DND-41 (cell line): ENCODE measurements around the gene CSNK2B.

ENCODE experiments used
- ATAC-seq: fragments of 200-7000 bp; cut with Tn5 transposase; 3 replicates; pipeline ENCODE4 v1.9.1; 2021; ENCODE audit warnings: low read depth; ENCODE audit not compliant: insufficient read depth
- DNase-seq: peaks from one replicate; pipeline ENCODE4 v3.0.0-alpha.2; 2020
- H2AFZ ChIP-seq: 2 replicates; pipeline ENCODE4 v1.6.0; 2012; ENCODE audit warnings: low read depth, low read length
- H3K27ac ChIP-seq: 2 replicates; pipeline ENCODE4 v1.5.1; 2012; ENCODE audit warnings: low read length, inconsistent platforms
- H3K27me3 ChIP-seq: fragments of 200-600 bp; sonication (generic); 2 replicates; pipeline ENCODE4 v1.6.0; 2012; ENCODE audit warnings: low read length, mild to moderate bottlenecking, inconsistent platforms; ENCODE audit not compliant: insufficient read depth, poor library complexity
- H3K36me3 ChIP-seq: 2 replicates; pipeline ENCODE4 v1.5.1; 2012; ENCODE audit warnings: low read length, inconsistent platforms; ENCODE audit not compliant: insufficient read depth
- H3K4me1 ChIP-seq: 2 replicates; pipeline ENCODE4 v1.5.1; 2012; ENCODE audit warnings: mild to moderate bottlenecking, low read length; ENCODE audit not compliant: insufficient read depth
- H3K4me2 ChIP-seq: 2 replicates; pipeline ENCODE4 v1.6.0; 2012; ENCODE audit warnings: mild to moderate bottlenecking, moderate library complexity, low read length, inconsistent platforms; ENCODE audit not compliant: insufficient read depth
- H3K4me3 ChIP-seq, 2 experiments: fragments of 200-600 bp in 1 of 2; shearing (Covaris generic) in 1 of 2; 2 replicates each; pipeline ENCODE4 v1.5.1; 2012 to 2016; ENCODE audit warnings: inconsistent platforms in 2 of 2, low read length in 2 of 2, mild to moderate bottlenecking in 2 of 2, low read depth in 1 of 2, moderate library complexity in 1 of 2
- H3K79me2 ChIP-seq: 2 replicates; pipeline ENCODE4 v1.6.0; 2012; ENCODE audit warnings: low read length, inconsistent platforms; ENCODE audit not compliant: insufficient read depth
- H3K9ac ChIP-seq: 2 replicates; pipeline ENCODE4 v1.6.0; 2012; ENCODE audit warnings: low read depth, mild to moderate bottlenecking, inconsistent platforms, low read length, moderate library complexity
- H3K9me3 ChIP-seq: 2 replicates; pipeline ENCODE4 v1.5.1; 2012; ENCODE audit warnings: low read length, moderate library complexity, mild to moderate bottlenecking, inconsistent platforms; ENCODE audit not compliant: insufficient read depth, severe bottlenecking
- H4K20me1 ChIP-seq: 2 replicates; pipeline ENCODE4 v1.6.0; 2012; ENCODE audit warnings: low read length; ENCODE audit not compliant: insufficient read depth
- CTCF ChIP-seq: IDR thresholded peaks from 2 replicates; pipeline ENCODE4 v1.5.1; 2012; ENCODE audit warnings: borderline replicate concordance, low read length, moderate library complexity, mild to moderate bottlenecking; ENCODE audit not compliant: poor library complexity, severe bottlenecking; ENCODE audit errors: extremely low read depth
- EZH2 ChIP-seq: IDR thresholded peaks from 3 replicates; pipeline ENCODE4 v1.6.1; 2012; ENCODE audit warnings: borderline replicate concordance, low read depth, mild to moderate bottlenecking, moderate library complexity, low read length, inconsistent platforms; ENCODE audit not compliant: severe bottlenecking

The CSNK2B gene

GRCh38 chr6:31627690-31628287 is 38.1 kb upstream of the CSNK2B start:
- Histone ChIP-seq H3K36me3 (peaks cover 100% of the 10 kb centered on the region), H3K27me3 (no peaks in the 10 kb centered on the region), H3K4me2 (no peak overlapping the region), H3K79me2 (peaks cover 80% of the 10 kb centered on the region), H4K20me1 (peaks cover 73% of the 10 kb centered on the region), H3K9me3 (no peaks in the 10 kb centered on the region), H2AFZ (no peak overlapping the region), H3K4me3 (no peak overlapping the region), H3K4me1 (peaks cover 24% of the 10 kb centered on the region), H3K9ac (0 out of 2 replicates have a peak overlapping the region, but pooled peaks have one; percentile 11), H3K27ac (no peak overlapping the region)
- DNase-seq (no peak), ATAC-seq (no peak)
- TF ChIP-seq CTCF (no peak), EZH2 (no peak)

- H4K20me1 ChIP-seq: peaks cover 74% of the 10 kb centered on the region
- no peak overlapping the region for H3K9ac ChIP-seq
- no peak for DNase-seq
- H3K36me3 ChIP-seq: peaks cover 100% of the 10 kb centered on the region
- ATAC-seq: no peak
- no peak overlapping the region for H3K4me3 ChIP-seq
- no peak overlapping the region for H3K4me2 ChIP-seq
- H3K79me2 ChIP-seq: peaks cover 67% of the 10 kb centered on the region
- no peak overlapping the region for H2AFZ ChIP-seq
- no peaks in the 10 kb centered on the region for H3K27me3 ChIP-seq
- H3K27ac ChIP-seq: no peak overlapping the region
- H3K9me3 ChIP-seq: no peaks in the 10 kb centered on the region
- TF ChIP-seq EZH2: no peak
- no peak for TF ChIP-seq CTCF
- peaks cover 14% of the 10 kb centered on the region; the same call in 1 of the 2 replicates for H3K4me1 ChIP-seq
Observed at GRCh38 chr6:31629014-31629413, 36.9 kb upstream of the CSNK2B start.

- DNase-seq (no peak), ATAC-seq (no peak)
- Histone ChIP-seq H4K20me1 (peaks cover 77% of the 10 kb centered on the region), H3K79me2 (peaks cover 54% of the 10 kb centered on the region), H3K27ac (no peak overlapping the region), H3K9ac (no peak overlapping the region), H3K9me3 (no peaks in the 10 kb centered on the region), H3K4me3 (no peak overlapping the region), H2AFZ (no peak overlapping the region), H3K27me3 (no peaks in the 10 kb centered on the region), H3K4me1 (peaks cover 10% of the 10 kb centered on the region; the same call in 1 of the 2 replicates), H3K36me3 (peaks cover 100% of the 10 kb centered on the region), H3K4me2 (no peak overlapping the region)
- TF ChIP-seq CTCF (no peak), EZH2 (no peak)
Observed at GRCh38 chr6:31630177-31630934, 35.5 kb upstream of the CSNK2B start.
